NCI-H1694 (cell line): ENCODE measurements around the gene TPRX2.
"Not testable (repeated sequence)": the region's sequence is repeated elsewhere in the genome, so short reads cannot be mapped to it uniquely, and the experiment has no call there.

Source experiments
- DNase-seq: peaks from one replicate; lab custom pipeline; 2025; lab: John Stamatoyannopoulos, UW

Gene TPRX2

GRCh38 chr19:47861630-47862029, 2.6 kb downstream of the TPRX2 start:
- DNase-seq = no peak

GRCh38 chr19:47863514-47863936, 4.5 kb downstream of the TPRX2 start:
- DNase-seq = peak; percentile 61

- DNase-seq = no peak
Observed at GRCh38 chr19:47865166-47865565, 6.1 kb downstream of the TPRX2 start.

- DNase-seq = no peak
Observed at GRCh38 chr19:47878906-47879305, 19.9 kb downstream of the TPRX2 start.

- not testable (repeated sequence) for DNase-seq
Observed at GRCh38 chr19:47879385-47879784, 20.4 kb downstream of the TPRX2 start.

GRCh38 chr19:47881757-47882156, 22.7 kb downstream of the TPRX2 start:
- no peak for DNase-seq

- no peak for DNase-seq
Observed at GRCh38 chr19:47882890-47883289, 23.9 kb downstream of the TPRX2 start.

GRCh38 chr19:47885067-47885463, 26.0 kb downstream of the TPRX2 start:
- no peak for DNase-seq

- DNase-seq = no peak
Observed at GRCh38 chr19:47886010-47886559, 27.1 kb downstream of the TPRX2 start, which contains the start of gene SULT2A1. SULT2A1 (minus strand) TSS chr19:47886315; CDS start chr19:47886257, 58 bp downstream.

GRCh38 chr19:47890865-47891621, 32.0 kb downstream of the TPRX2 start:
- no peak for DNase-seq

- no peak for DNase-seq
Observed at GRCh38 chr19:47891622-47891922, 32.5 kb downstream of the TPRX2 start.

- DNase-seq = no peak
Observed at GRCh38 chr19:47891923-47892666, 33.1 kb downstream of the TPRX2 start.

GRCh38 chr19:47895165-47895782, 36.2 kb downstream of the TPRX2 start:
- DNase-seq = no peak

- no peak for DNase-seq
Observed at GRCh38 chr19:47896019-47896418, 37.0 kb downstream of the TPRX2 start.

GRCh38 chr19:47896773-47897172, 37.7 kb downstream of the TPRX2 start:
- no peak for DNase-seq

GRCh38 chr19:47897861-47898260, 38.8 kb downstream of the TPRX2 start:
- DNase-seq = no peak

- DNase-seq = no peak
Observed at GRCh38 chr19:47899335-47899734, 40.3 kb downstream of the TPRX2 start.

- DNase-seq = no peak
Observed at GRCh38 chr19:47901370-47901769, 42.3 kb downstream of the TPRX2 start.

GRCh38 chr19:47909350-47909749, 50.3 kb downstream of the TPRX2 start:
- DNase-seq = not testable (repeated sequence)

GRCh38 chr19:47910191-47910590, 51.2 kb downstream of the TPRX2 start:
- not testable (repeated sequence) for DNase-seq
